8988T (cell line): ENCODE data around the gene GLI3.

Experiments
- DNase-seq: peaks from one replicate; pipeline ENCODE4 v3.0.0; 2011

GLI3 gene

GRCh38 chr7:42137431-42137830, 99.6 kb downstream of the GLI3 start:
- no peak for DNase-seq

- DNase-seq = no peak
Measured at GRCh38 chr7:42135728-42136127, 101.3 kb downstream of the GLI3 start.

- DNase-seq = no peak
Measured at GRCh38 chr7:42134276-42134876, 102.6 kb downstream of the GLI3 start.

- no peak for DNase-seq
Measured at GRCh38 chr7:42133321-42133720, 103.7 kb downstream of the GLI3 start.

GRCh38 chr7:42128703-42129102, 108.3 kb downstream of the GLI3 start:
- no peak for DNase-seq

- no peak for DNase-seq
Measured at GRCh38 chr7:42127232-42127622, 109.8 kb downstream of the GLI3 start.

- DNase-seq = no peak
Measured at GRCh38 chr7:42126475-42127231, 110.4 kb downstream of the GLI3 start.

GRCh38 chr7:42125321-42125720, 111.7 kb downstream of the GLI3 start:
- no peak for DNase-seq

GRCh38 chr7:42123716-42124115, 113.3 kb downstream of the GLI3 start:
- DNase-seq = no peak

GRCh38 chr7:42120191-42120590, 116.8 kb downstream of the GLI3 start:
- DNase-seq = no peak

GRCh38 chr7:42117201-42117600, 119.8 kb downstream of the GLI3 start:
- no peak for DNase-seq

GRCh38 chr7:42115795-42116194, 121.2 kb downstream of the GLI3 start:
- no peak for DNase-seq

- DNase-seq = no peak
Measured at GRCh38 chr7:42110333-42110732, 126.7 kb downstream of the GLI3 start.

GRCh38 chr7:42108803-42109528, 128.0 kb downstream of the GLI3 start:
- no peak for DNase-seq

GRCh38 chr7:42107484-42108240, 129.3 kb downstream of the GLI3 start:
- no peak for DNase-seq

GRCh38 chr7:42106562-42106961, 130.4 kb downstream of the GLI3 start:
- no peak for DNase-seq

- DNase-seq = no peak
Measured at GRCh38 chr7:42105554-42106358, 131.3 kb downstream of the GLI3 start.

GRCh38 chr7:42104694-42105093, 132.3 kb downstream of the GLI3 start:
- DNase-seq = no peak

GRCh38 chr7:42104231-42104630, 132.8 kb downstream of the GLI3 start:
- DNase-seq = no peak

GRCh38 chr7:42103456-42103855, 133.6 kb downstream of the GLI3 start:
- no peak for DNase-seq

GRCh38 chr7:42103020-42103419, 134.0 kb downstream of the GLI3 start:
- DNase-seq = no peak

GRCh38 chr7:42102301-42102700, 134.7 kb downstream of the GLI3 start:
- DNase-seq = no peak

- DNase-seq = no peak
Measured at GRCh38 chr7:42100156-42100508, 136.9 kb downstream of the GLI3 start.
